HEK293 (cell line): ENCODE measurements around the gene RBCK1.

Source experiments
- CTCF ChIA-PET: fragments of 350-600 bp; formaldehyde crosslinking; extraction: SDS; loops from one replicate; lab custom pipeline; 2021; ENCODE audit warnings: antibody characterized with exemption; lab: Yijun Ruan, JAX
- POLR2A ChIA-PET: fragments of 300-600 bp; formaldehyde crosslinking; extraction: SDS; loops from one replicate; lab custom pipeline; 2020; ENCODE audit warnings: antibody characterized with exemption, inconsistent platforms; lab: Yijun Ruan, JAX
- H3K27ac ChIP-seq: fragments of 200-500 bp; sonication (Bioruptor generic); 2 replicates; pipeline ENCODE4 v1.5.1; 2014; ENCODE audit warnings: low read depth, low read length, control low read depth, inconsistent platforms; ENCODE audit errors: extremely low read depth
- H3K36me3 ChIP-seq, 2 experiments: fragments of 200-500 bp in 1 of 2; sonication (Bioruptor generic) in 1 of 2; 1 replicate in 1 of 2; 2 replicates in 1 of 2; pipeline ENCODE4 v1.5.1; 2014 to 2017; ENCODE audit warnings: inconsistent platforms in 2 of 2, low read length in 2 of 2; ENCODE audit not compliant: control insufficient read depth in 2 of 2, insufficient read depth in 1 of 2
- H3K4me1 ChIP-seq: fragments of 200-500 bp; sonication (Bioruptor generic); 2 replicates; pipeline ENCODE4 v1.5.1; 2014; ENCODE audit warnings: mild to moderate bottlenecking, low read length, inconsistent platforms; ENCODE audit not compliant: control insufficient read depth, insufficient read depth
- H3K4me3 ChIP-seq: 2 replicates; pipeline ENCODE4 v1.5.1; 2011; ENCODE audit warnings: low read depth, mild to moderate bottlenecking, control low read depth, low read length, moderate library complexity
- H3K9me3 ChIP-seq: fragments of 200-500 bp; sonication (Bioruptor generic); 2 replicates; pipeline ENCODE4 v1.5.1; 2014; ENCODE audit warnings: low read depth, low read length, inconsistent platforms; ENCODE audit not compliant: control insufficient read depth, insufficient read depth
- FEZF1 ChIP-seq: fragments of 450-650 bp; formaldehyde crosslinking; IDR thresholded peaks from 2 replicates; pipeline ENCODE4 v1.5.1; 2016; ENCODE audit warnings: missing biosample characterization, missing genetic modification characterization
- GLI2 ChIP-seq: fragments of 450-650 bp; formaldehyde crosslinking; IDR thresholded peaks from 2 replicates; pipeline ENCODE4; 2017; ENCODE audit warnings: missing biosample characterization, missing genetic modification characterization, low read depth, borderline replicate concordance
- OVOL3 ChIP-seq: fragments of 450-650 bp; formaldehyde crosslinking; IDR thresholded peaks from 2 replicates; pipeline ENCODE4 v1.5.1; 2016; ENCODE audit warnings: missing biosample characterization, missing genetic modification characterization
- SCRT1 ChIP-seq: fragments of 450-650 bp; formaldehyde crosslinking; IDR thresholded peaks from 2 replicates; pipeline ENCODE4 v1.5.1; 2016; ENCODE audit warnings: missing biosample characterization, missing genetic modification characterization, borderline replicate concordance
- ZBTB6 ChIP-seq: fragments of 450-650 bp; formaldehyde crosslinking; IDR thresholded peaks from 2 replicates; pipeline ENCODE4 v1.5.1; 2017; ENCODE audit warnings: missing biosample characterization, missing genetic modification characterization
- ZBTB8A ChIP-seq: fragments of 450-650 bp; formaldehyde crosslinking; IDR thresholded peaks from 2 replicates; pipeline ENCODE4 v1.5.1; 2016; ENCODE audit warnings: missing biosample characterization, missing genetic modification characterization
- ZEB2 ChIP-seq: fragments of 450-650 bp; formaldehyde crosslinking; IDR thresholded peaks from 2 replicates; pipeline ENCODE4 v1.5.1; 2016; ENCODE audit warnings: missing biosample characterization, missing genetic modification characterization
- ZFHX2 ChIP-seq: fragments of 450-650 bp; formaldehyde crosslinking; conservative IDR thresholded peaks from 2 replicates; pipeline ENCODE4 v1.5.1; 2016; ENCODE audit warnings: missing biosample characterization, missing genetic modification characterization
- ZFP41 ChIP-seq: fragments of 450-650 bp; formaldehyde crosslinking; IDR thresholded peaks from 2 replicates; pipeline ENCODE4 v1.5.1; 2016; ENCODE audit warnings: missing biosample characterization, missing genetic modification characterization, borderline replicate concordance
- ZIC2 ChIP-seq: fragments of 450-650 bp; formaldehyde crosslinking; IDR thresholded peaks from 2 replicates; pipeline ENCODE4 v1.5.1; 2016; ENCODE audit warnings: missing biosample characterization, missing genetic modification characterization
- ZNF16 ChIP-seq: fragments of 450-650 bp; formaldehyde crosslinking; IDR thresholded peaks from 2 replicates; pipeline ENCODE4 v1.5.1; 2016; ENCODE audit warnings: low read depth, missing biosample characterization, missing genetic modification characterization
- ZNF23 ChIP-seq: fragments of 450-650 bp; formaldehyde crosslinking; IDR thresholded peaks from 2 replicates; pipeline ENCODE4 v1.5.1; 2016; ENCODE audit warnings: missing biosample characterization, missing genetic modification characterization, borderline replicate concordance
- ZNF24 ChIP-seq: fragments of 450-650 bp; formaldehyde crosslinking; IDR thresholded peaks from 2 replicates; pipeline ENCODE4 v1.5.1; 2016; ENCODE audit warnings: missing biosample characterization, missing genetic modification characterization
- ZNF341 ChIP-seq: fragments of 450-650 bp; formaldehyde crosslinking; IDR thresholded peaks from 2 replicates; pipeline ENCODE4; 2016; ENCODE audit warnings: low read depth, missing biosample characterization, missing genetic modification characterization
- ZNF362 ChIP-seq: fragments of 450-650 bp; formaldehyde crosslinking; IDR thresholded peaks from 2 replicates; pipeline ENCODE4 v1.5.1; 2016; ENCODE audit warnings: missing biosample characterization, missing genetic modification characterization
- ZNF37A ChIP-seq: fragments of 450-650 bp; IDR thresholded peaks from 2 replicates; pipeline ENCODE4 v1.5.1; 2018; ENCODE audit warnings: missing biosample characterization, missing genetic modification characterization
- ZNF391 ChIP-seq: fragments of 450-650 bp; formaldehyde crosslinking; IDR thresholded peaks from 2 replicates; pipeline ENCODE4 v1.5.1; 2016; ENCODE audit warnings: low read depth, missing biosample characterization, missing genetic modification characterization, borderline replicate concordance
- ZNF426 ChIP-seq: fragments of 450-650 bp; formaldehyde crosslinking; IDR thresholded peaks from 2 replicates; pipeline ENCODE4 v1.5.1; 2017; ENCODE audit warnings: missing biosample characterization, missing genetic modification characterization, mild to moderate bottlenecking, inconsistent platforms, moderate library complexity
- ZNF48 ChIP-seq: fragments of 450-650 bp; formaldehyde crosslinking; IDR thresholded peaks from 2 replicates; pipeline ENCODE4 v1.5.1; 2016; ENCODE audit warnings: missing biosample characterization, missing genetic modification characterization
- ZNF530 ChIP-seq: fragments of 450-650 bp; formaldehyde crosslinking; IDR thresholded peaks from 2 replicates; pipeline ENCODE4 v1.5.1; 2016; ENCODE audit warnings: low read depth, missing biosample characterization, missing genetic modification characterization
- ZNF548 ChIP-seq: fragments of 450-650 bp; formaldehyde crosslinking; IDR thresholded peaks from 2 replicates; pipeline ENCODE4 v1.5.1; 2016; ENCODE audit warnings: missing biosample characterization, missing genetic modification characterization
- ZNF555 ChIP-seq: fragments of 450-650 bp; formaldehyde crosslinking; conservative IDR thresholded peaks from 2 replicates; pipeline ENCODE4 v1.5.1; 2017; ENCODE audit warnings: missing biosample characterization, mild to moderate bottlenecking, missing genetic modification characterization, inconsistent platforms
- ZNF658 ChIP-seq: fragments of 450-650 bp; formaldehyde crosslinking; IDR thresholded peaks from 2 replicates; pipeline ENCODE4; 2016; ENCODE audit warnings: missing biosample characterization, missing genetic modification characterization
- ZNF664 ChIP-seq: fragments of 450-650 bp; formaldehyde crosslinking; IDR thresholded peaks from 2 replicates; pipeline ENCODE4 v1.5.1; 2016; ENCODE audit warnings: missing biosample characterization, missing genetic modification characterization
- ZNF792 ChIP-seq: fragments of 450-650 bp; formaldehyde crosslinking; IDR thresholded peaks from 2 replicates; pipeline ENCODE4 v1.5.1; 2016; ENCODE audit warnings: missing biosample characterization, missing genetic modification characterization
- ZSCAN4 ChIP-seq: fragments of 450-650 bp; formaldehyde crosslinking; IDR thresholded peaks from 2 replicates; pipeline ENCODE4 v1.5.1; 2017; ENCODE audit warnings: missing biosample characterization, missing genetic modification characterization

The RBCK1 gene

GRCh38 chr20:406200-407132, 1.6 kb upstream of the RBCK1 start:
- Histone ChIP-seq H3K4me3 (no peak overlapping the region), H3K36me3 (peaks cover 11 to 18% of the 10 kb centered on the region in 2 experiments), H3K27ac (peak overlapping the region; percentile 76; the same call in 1 of the 2 replicates), H3K4me1 (peaks cover 6% of the 10 kb centered on the region), H3K9me3 (no peaks in the 10 kb centered on the region)
- CTCF ChIA-PET: interaction anchor here (0.6 to 1.2 kb wide), 5 partner anchors 39 to 112 kb away, joined by 3 to 8 read pairs (median 3); no protein-coding TSS in a partner anchor
- POLR2A ChIA-PET: interaction anchor here (1.0 to 1.5 kb wide), 13 partner anchors 8 to 333 kb away, joined by 3 to 20 read pairs (median 4); partner anchors contain the start of genes CSNK2A1 and TRIB3
- peak; percentile 66 for TF ChIP-seq FEZF1 (tag by site-specific recombination)
- peak; percentile 52; the same call in 1 of the 2 replicates for TF ChIP-seq ZNF664 (tag by site-specific recombination)
- TF ChIP-seq ZNF362 (tag by site-specific recombination): peak; percentile 55; the same call in 1 of the 2 replicates
- TF ChIP-seq ZBTB6: no peak

- Histone ChIP-seq H3K4me1 (peaks cover 6% of the 10 kb centered on the region), H3K27ac (peak overlapping the region; percentile 76)
- POLR2A ChIA-PET: interaction anchor here (0.6 to 1.5 kb wide), 22 partner anchors 9 to 332 kb away, joined by 3 to 20 read pairs (median 4); partner anchors contain the start of genes CSNK2A1 and TRIB3
- peak; percentile 59; the same call in 1 of the 2 replicates for TF ChIP-seq ZNF24 (tag by site-specific recombination)
- TF ChIP-seq ZFHX2: no peak
- peak; percentile 16; the same call in 1 of the 2 replicates for TF ChIP-seq ZNF391 (tag by site-specific recombination)
- TF ChIP-seq ZNF530 (tag by site-specific recombination): no peak
- TF ChIP-seq ZBTB8A (tag by site-specific recombination): peak; percentile 96
- peak; percentile 49; the same call in 1 of the 2 replicates for TF ChIP-seq ZNF16
- TF ChIP-seq FEZF1 (tag by site-specific recombination): no peak
- no peak for TF ChIP-seq SCRT1 (tag by site-specific recombination)
- no peak for TF ChIP-seq ZNF555 (tag by site-specific recombination)
- TF ChIP-seq ZNF548 (tag by site-specific recombination): no peak
- TF ChIP-seq ZNF37A (tag by site-specific recombination): no peak
- TF ChIP-seq ZBTB6: peak; percentile 100
- no peak for TF ChIP-seq ZSCAN4 (tag by site-specific recombination)
- TF ChIP-seq ZNF658: no peak
- TF ChIP-seq ZNF23: no peak
- TF ChIP-seq ZNF48 (tag by site-specific recombination): no peak
- TF ChIP-seq GLI2 (tag by site-specific recombination): no peak
- TF ChIP-seq ZNF792 (tag by site-specific recombination): no peak
- no peak for TF ChIP-seq ZNF426 (tag by site-specific recombination)
- TF ChIP-seq ZIC2: peak; percentile 25; the same call in 1 of the 2 replicates
- peak; percentile 26; the same call in 1 of the 2 replicates for TF ChIP-seq ZNF341 (tag by site-specific recombination)
- 0 out of 2 replicates have a peak, but pooled peaks have one; percentile 35 for TF ChIP-seq OVOL3 (tag by site-specific recombination)
- TF ChIP-seq ZEB2 (tag by site-specific recombination): peak; percentile 66
- TF ChIP-seq ZFP41 (tag by site-specific recombination): no peak
These were observed 756 bp upstream of the RBCK1 start for GRCh38 chr20:407133-407952.

More at GRCh38 chr20:407133-407952, 756 bp upstream of the RBCK1 start:
- Histone ChIP-seq H3K9me3 (no peaks in the 10 kb centered on the region), H3K36me3 (peaks cover 16 to 27% of the 10 kb centered on the region in 2 experiments), H3K4me3 (peak overlapping the region; percentile 34)
- CTCF ChIA-PET: interaction anchor here (0.6 to 1.2 kb wide), 6 partner anchors 40 to 111 kb away, joined by 3 to 8 read pairs (median 3); no protein-coding TSS in a partner anchor
